Testis (tissue), 2 donors: ENCODE measurements around the gene EDIL3.

Source experiments
- CTCF ChIP-seq, 3 experiments: fragments of 450-650 bp in 2 of 3; fragments of 200-600 bp in 1 of 3; sonication (generic) in 1 of 3; IDR thresholded peaks; one replicate each; pipeline ENCODE4 v1.5.1; 2016 to 2019; ENCODE audit warnings: antibody characterized with exemption in 3 of 3, mild to moderate bottlenecking in 2 of 3, moderate library complexity in 1 of 3
- POLR2A ChIP-seq: fragments of 450-650 bp; IDR thresholded peaks from one replicate; pipeline ENCODE4 v1.6.1; 2017; ENCODE audit warnings: antibody characterized with exemption, mild to moderate bottlenecking, moderate library complexity

DNA sequence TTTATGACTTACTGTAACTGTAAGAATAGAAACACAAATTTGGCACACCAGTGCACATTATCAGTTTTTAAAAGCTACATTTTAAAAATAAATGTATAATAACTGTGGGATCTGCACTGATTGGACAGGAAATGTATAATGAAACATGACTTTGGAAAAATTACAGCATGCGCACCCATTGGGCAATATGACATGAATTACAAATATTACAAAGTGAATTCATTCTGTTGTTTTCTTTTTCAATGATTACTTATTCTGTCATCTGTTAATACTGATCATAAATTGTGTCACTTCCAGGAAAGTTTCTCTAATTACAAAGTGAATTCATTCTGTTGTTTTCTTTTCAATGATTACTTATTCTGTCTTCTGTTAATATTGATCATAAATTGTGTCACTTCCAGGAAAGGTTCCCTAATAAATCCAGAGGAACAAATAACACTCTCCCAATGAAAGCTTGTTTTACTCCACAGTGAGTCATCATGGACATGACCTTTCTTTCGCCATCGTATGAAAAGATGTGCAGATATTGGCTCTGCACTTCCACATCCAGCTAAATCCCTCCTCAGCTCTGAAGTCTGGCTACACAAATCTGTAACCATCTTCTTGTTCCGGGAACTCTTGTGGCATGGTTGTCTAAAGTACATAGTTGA, 367.0 kb downstream of the EDIL3 start:
- TF ChIP-seq CTCF (IDR thresholded peaks at IDR 0.05) (no peak), POLR2A (no peak)
